ENCODE results near the gene GNG13.

DNA sequence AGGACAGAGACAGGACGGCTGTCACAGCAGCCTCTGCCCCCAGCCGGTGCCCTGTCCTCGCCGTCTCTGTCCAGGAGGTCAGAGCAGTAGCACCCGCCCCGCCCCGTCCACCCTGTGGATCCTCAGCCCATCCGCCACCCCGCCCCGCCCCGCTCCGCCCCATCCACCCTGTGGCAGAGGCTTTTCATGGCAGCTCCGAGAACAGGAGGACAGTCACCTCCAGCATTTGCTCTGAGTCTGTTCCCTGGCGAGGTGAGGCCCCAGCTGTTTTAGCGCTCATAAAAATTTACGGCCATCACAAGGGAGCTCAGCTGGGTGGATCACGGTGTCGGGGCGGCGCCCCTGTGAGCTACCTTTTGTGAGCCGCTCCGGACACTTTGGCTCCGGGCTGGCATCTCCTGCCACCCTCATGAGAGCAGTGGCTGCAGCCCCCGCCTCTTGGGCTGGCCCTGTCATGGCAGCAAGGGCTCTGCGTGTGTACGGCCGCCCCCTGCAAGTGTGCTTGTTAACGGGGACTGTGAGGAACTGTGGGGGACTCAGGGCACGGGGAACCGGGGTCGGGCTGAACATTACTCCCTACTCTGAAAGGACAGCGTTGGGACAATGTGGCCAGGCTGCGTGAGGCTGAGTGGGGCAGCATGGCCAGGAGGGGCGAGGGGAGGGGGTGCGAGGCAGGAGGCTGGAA is 32.3 kb upstream of the GNG13 start:
- TF ChIP-seq, protein P1, sequence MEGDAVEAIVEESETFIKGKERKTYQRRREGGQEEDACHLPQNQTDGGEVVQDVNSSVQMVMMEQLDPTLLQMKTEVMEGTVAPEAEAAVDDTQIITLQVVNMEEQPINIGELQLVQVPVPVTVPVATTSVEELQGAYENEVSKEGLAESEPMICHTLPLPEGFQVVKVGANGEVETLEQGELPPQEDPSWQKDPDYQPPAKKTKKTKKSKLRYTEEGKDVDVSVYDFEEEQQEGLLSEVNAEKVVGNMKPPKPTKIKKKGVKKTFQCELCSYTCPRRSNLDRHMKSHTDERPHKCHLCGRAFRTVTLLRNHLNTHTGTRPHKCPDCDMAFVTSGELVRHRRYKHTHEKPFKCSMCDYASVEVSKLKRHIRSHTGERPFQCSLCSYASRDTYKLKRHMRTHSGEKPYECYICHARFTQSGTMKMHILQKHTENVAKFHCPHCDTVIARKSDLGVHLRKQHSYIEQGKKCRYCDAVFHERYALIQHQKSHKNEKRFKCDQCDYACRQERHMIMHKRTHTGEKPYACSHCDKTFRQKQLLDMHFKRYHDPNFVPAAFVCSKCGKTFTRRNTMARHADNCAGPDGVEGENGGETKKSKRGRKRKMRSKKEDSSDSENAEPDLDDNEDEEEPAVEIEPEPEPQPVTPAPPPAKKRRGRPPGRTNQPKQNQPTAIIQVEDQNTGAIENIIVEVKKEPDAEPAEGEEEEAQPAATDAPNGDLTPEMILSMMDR (tag by site-specific recombination; IDR thresholded peaks at IDR 0.05), result no peak
- no peak for TF ChIP-seq FEZF1 (tag by site-specific recombination; IDR thresholded peaks at IDR 0.05)

Measured in HEK293 (cell line).